WI38 (cell line): Measurements from ENCODE around the gene ACACA.

ENCODE experiments used
- H3K4me3 ChIP-seq: 2 replicates; pipeline ENCODE4 v1.5.1; 2011; ENCODE audit warnings: low read depth, mild to moderate bottlenecking, control low read depth, low read length
- CTCF ChIP-seq: IDR thresholded peaks from 2 replicates; pipeline ENCODE4 v1.5.1; 2012; ENCODE audit warnings: low read depth, mild to moderate bottlenecking, control low read depth, low read length

ACACA gene

DNA sequence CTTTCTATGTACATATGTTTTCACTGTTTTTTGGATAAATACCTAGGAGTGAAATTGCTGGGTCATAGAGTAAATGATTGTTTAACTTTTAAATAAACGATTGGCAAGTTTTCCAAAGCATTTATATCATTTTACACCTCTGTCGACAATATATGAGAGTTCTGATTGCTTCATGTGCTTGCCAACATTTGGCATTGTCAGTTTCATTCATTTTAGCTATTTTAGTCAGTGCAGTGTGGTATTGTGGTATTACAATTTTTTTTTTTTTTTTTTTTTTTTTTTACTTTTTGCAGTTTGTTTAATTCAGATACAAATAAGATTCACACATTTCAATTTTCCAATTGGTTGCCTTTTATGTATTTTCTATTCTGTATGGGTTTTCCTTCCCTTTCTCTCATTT, 26.0 kb upstream of the ACACA start:
- no peak for TF ChIP-seq CTCF
- H3K4me3 ChIP-seq = no peak overlapping the region

GRCh38 chr17:37430051-37430627, 23.5 kb upstream of the ACACA start:
- no peak for TF ChIP-seq CTCF
- H3K4me3 ChIP-seq = no peak overlapping the region

GRCh38 chr17:37429453-37429852, 22.8 kb upstream of the ACACA start:
- H3K4me3 ChIP-seq = no peak overlapping the region

GRCh38 chr17:37429039-37429438, 22.4 kb upstream of the ACACA start:
- no peak for TF ChIP-seq CTCF
- H3K4me3 ChIP-seq = no peak overlapping the region

More at GRCh38 chr17:37429453-37429852, 22.8 kb upstream of the ACACA start:
- TF ChIP-seq CTCF = no peak

- H3K4me3 ChIP-seq = no peak overlapping the region
- TF ChIP-seq CTCF = no peak
Observed at GRCh38 chr17:37425268-37425667, 18.6 kb upstream of the ACACA start.

- TF ChIP-seq CTCF = no peak
Observed at GRCh38 chr17:37422971-37423625, 16.5 kb upstream of the ACACA start.

DNA sequence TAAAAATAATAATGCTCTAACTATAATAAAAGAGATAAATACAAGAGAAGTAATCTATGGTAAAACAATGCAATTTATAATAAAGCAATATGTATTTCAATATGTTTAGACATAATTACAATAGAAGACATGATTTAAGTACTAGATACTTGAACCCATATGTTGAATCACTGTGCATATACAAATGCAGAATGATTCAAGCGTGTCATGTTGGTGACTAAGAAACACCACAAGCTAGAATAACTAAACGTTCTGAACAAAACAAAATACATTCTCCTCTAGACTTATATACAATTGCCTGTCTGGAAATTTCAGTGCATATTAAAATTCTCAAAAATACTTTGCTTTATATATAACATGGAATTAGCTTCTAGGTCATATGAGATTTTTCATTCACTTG, 11.2 kb upstream of the ACACA start:
- no peak overlapping the region for H3K4me3 ChIP-seq
- no peak for TF ChIP-seq CTCF

More at GRCh38 chr17:37422971-37423625, 16.5 kb upstream of the ACACA start:
- no peak overlapping the region for H3K4me3 ChIP-seq
